22Rv1 (cell line): ENCODE data around the gene PHB1.

Experiments
- CTCF ChIP-seq: fragments of 450-650 bp; IDR thresholded peaks from 2 replicates; pipeline ENCODE4 v1.5.1; 2017; ENCODE audit warnings: mild to moderate bottlenecking
- ZFX ChIP-seq: fragments of 450-650 bp; IDR thresholded peaks from 2 replicates; pipeline ENCODE4 v1.6.1; 2017; ENCODE audit warnings: antibody characterized with exemption, borderline replicate concordance

GRCh38 chr17:49443862-49444261 lies 29.2 kb upstream of the PHB1 start:
- TF ChIP-seq CTCF (no peak), ZFX (no peak)
